NCI-H2171 treated with DMSO at 0.1 percent for 48 hours (cell line): ENCODE data around the gene SDR42E1.
A peak's percentile ranks its signal among the peaks of the same experiment; 100 is the strongest.
"Not testable (repeated sequence)": the region's sequence is repeated elsewhere in the genome, so short reads cannot be mapped to it uniquely, and the experiment has no call there.

ENCODE experiments used
- DNase-seq: peaks from one replicate; lab custom pipeline; 2025; lab: John Stamatoyannopoulos, UW

SDR42E1 gene

GRCh38 chr16:82004601-82005000, 6.7 kb downstream of the SDR42E1 start:
- no peak for DNase-seq

- DNase-seq: no peak
Measured at GRCh38 chr16:82002831-82003230, 8.4 kb downstream of the SDR42E1 start.

- DNase-seq: no peak
Measured at GRCh38 chr16:81997738-81998137, 13.5 kb downstream of the SDR42E1 start.

GRCh38 chr16:81996664-81997509, 14.4 kb downstream of the SDR42E1 start:
- DNase-seq: no peak

- DNase-seq: no peak
Measured at GRCh38 chr16:81995651-81996050, 15.6 kb downstream of the SDR42E1 start.

- no peak for DNase-seq
Measured at GRCh38 chr16:81994485-81994884, 16.8 kb downstream of the SDR42E1 start.

- no peak for DNase-seq
Measured at GRCh38 chr16:81992859-81993258, 18.4 kb downstream of the SDR42E1 start.

- no peak for DNase-seq
Measured at GRCh38 chr16:81987706-81988105, 23.6 kb downstream of the SDR42E1 start.

- no peak for DNase-seq
Measured at GRCh38 chr16:81987121-81987520, 24.1 kb downstream of the SDR42E1 start.

GRCh38 chr16:81977335-81977942, 33.8 kb downstream of the SDR42E1 start:
- not testable (repeated sequence) for DNase-seq

GRCh38 chr16:81975637-81976036, 35.6 kb downstream of the SDR42E1 start:
- no peak for DNase-seq

- no peak for DNase-seq
Measured at GRCh38 chr16:81973737-81974136, 37.5 kb downstream of the SDR42E1 start.

GRCh38 chr16:81971853-81972252, 39.4 kb downstream of the SDR42E1 start:
- no peak for DNase-seq

- DNase-seq: no peak
Measured at GRCh38 chr16:81967358-81967757, 43.9 kb downstream of the SDR42E1 start.

GRCh38 chr16:81964808-81965207, 46.5 kb downstream of the SDR42E1 start:
- DNase-seq: no peak

GRCh38 chr16:81956213-81956948, 54.9 kb downstream of the SDR42E1 start:
- DNase-seq: no peak

GRCh38 chr16:81951564-81951963, 59.7 kb downstream of the SDR42E1 start:
- DNase-seq: no peak

GRCh38 chr16:81946206-81946605, 65.1 kb downstream of the SDR42E1 start:
- no peak for DNase-seq

GRCh38 chr16:81945665-81946064, 65.6 kb downstream of the SDR42E1 start:
- DNase-seq: no peak

- no peak for DNase-seq
Measured at GRCh38 chr16:81942007-81942601, 69.2 kb downstream of the SDR42E1 start.

GRCh38 chr16:81940781-81941560, 70.3 kb downstream of the SDR42E1 start:
- DNase-seq: peak; percentile 70
